OCI-LY1 (cell line): ENCODE results near the gene RELB.

ENCODE experiments used
- H2AFZ ChIP-seq: fragments of 200-600 bp; sonication (generic), shearing (Covaris generic); 2 replicates; pipeline ENCODE4 v1.6.0; 2014; ENCODE audit warnings: antibody characterized with exemption, mild to moderate bottlenecking, low read length
- H3F3A ChIP-seq: fragments of 200-600 bp; sonication (generic), shearing (Covaris generic); 2 replicates; pipeline ENCODE4 v1.6.0; 2014; ENCODE audit warnings: mild to moderate bottlenecking, antibody characterized with exemption, low read length, moderate library complexity; ENCODE audit not compliant: insufficient read depth
- H3K27ac ChIP-seq: fragments of 200-600 bp; sonication (generic); 2 replicates; pipeline ENCODE4 v1.5.1; 2014; ENCODE audit warnings: low read length, mixed run types, mild to moderate bottlenecking, low read depth; ENCODE audit not compliant: poor library complexity, severe bottlenecking
- H3K27me3 ChIP-seq: fragments of 200-600 bp; sonication (generic); 2 replicates; pipeline ENCODE4 v1.6.0; 2014; ENCODE audit warnings: antibody characterized with exemption, mild to moderate bottlenecking, low read length, moderate library complexity; ENCODE audit not compliant: insufficient read depth
- H3K36me3 ChIP-seq: fragments of 200-600 bp; sonication (generic); 2 replicates; pipeline ENCODE4 v1.6.1; 2014; ENCODE audit warnings: mild to moderate bottlenecking, antibody characterized with exemption, low read length, moderate library complexity, mixed read lengths; ENCODE audit not compliant: insufficient read depth
- H3K4me1 ChIP-seq: fragments of 200-600 bp; sonication (generic); 2 replicates; pipeline ENCODE4 v1.5.1; 2014; ENCODE audit warnings: mild to moderate bottlenecking, low read length, moderate library complexity; ENCODE audit not compliant: insufficient read depth, severe bottlenecking
- H3K4me2 ChIP-seq: fragments of 200-600 bp; sonication (generic), shearing (Covaris generic); 2 replicates; pipeline ENCODE4 v1.6.1; 2014; ENCODE audit warnings: low read length
- H3K4me3 ChIP-seq: fragments of 200-600 bp; sonication (generic); 2 replicates; pipeline ENCODE4 v1.5.1; 2014; ENCODE audit warnings: low read length, low read depth, mild to moderate bottlenecking, mixed read lengths; ENCODE audit not compliant: poor library complexity, severe bottlenecking
- H3K79me2 ChIP-seq: fragments of 200-600 bp; shearing (Covaris generic); 2 replicates; pipeline ENCODE4 v1.6.1; 2016; ENCODE audit warnings: mixed run types, low read length, mixed read lengths; ENCODE audit not compliant: insufficient read depth
- H3K9ac ChIP-seq: fragments of 200-600 bp; sonication (generic), shearing (Covaris generic); 2 replicates; pipeline ENCODE4 v1.6.1; 2014; ENCODE audit warnings: mild to moderate bottlenecking, low read length, mixed read lengths
- H3K9me2 ChIP-seq: fragments of 200-600 bp; sonication (generic), shearing (Covaris generic); 2 replicates; pipeline ENCODE4 v1.6.1; 2014; ENCODE audit warnings: low read depth, mild to moderate bottlenecking, low read length, mixed read lengths
- H3K9me3 ChIP-seq: fragments of 200-600 bp; shearing (Covaris generic); 2 replicates; pipeline ENCODE4 v1.6.1; 2014; ENCODE audit warnings: low read length, mixed read lengths
- H4K20me1 ChIP-seq: fragments of 200-600 bp; sonication (generic), shearing (Covaris generic); 2 replicates; pipeline ENCODE4 v1.6.0; 2016; ENCODE audit warnings: mild to moderate bottlenecking, low read length; ENCODE audit not compliant: insufficient read depth
- EZH2 ChIP-seq: fragments of 200-600 bp; sonication (generic), shearing (Covaris generic); IDR thresholded peaks from 2 replicates; pipeline ENCODE4 v1.8.0; 2017; ENCODE audit warnings: borderline replicate concordance, mixed run types, mild to moderate bottlenecking, antibody characterized with exemption, low read length, moderate library complexity, mixed read lengths
- TF ChIP-seq, protein P1 (sequence below): fragments of 200-600 bp; sonication (generic), shearing (Covaris generic); IDR thresholded peaks from 2 replicates; pipeline ENCODE4 v1.5.1; 2017; ENCODE audit warnings: mild to moderate bottlenecking, antibody characterized with exemption, low read length, moderate library complexity, mixed read lengths

Gene RELB

DNA sequence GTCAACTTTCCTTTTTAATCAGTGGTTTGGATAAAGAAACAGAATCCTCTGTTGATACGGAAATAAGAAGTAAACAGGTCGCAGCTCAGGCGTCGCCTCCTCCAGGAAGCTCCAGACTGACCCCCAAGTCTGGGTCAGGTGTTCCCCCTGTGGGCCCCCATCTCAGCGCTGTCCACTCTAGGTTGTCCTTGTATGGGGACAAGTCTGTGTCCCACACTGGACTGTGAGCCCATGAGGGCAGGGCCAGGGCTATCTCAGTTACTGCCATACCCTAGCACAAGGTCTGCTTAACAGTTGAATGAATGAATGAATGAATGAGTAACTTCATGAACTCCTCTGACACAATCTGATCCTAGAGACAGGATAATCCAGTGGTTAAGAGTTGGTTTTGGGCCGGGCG is 45.1 kb downstream of the RELB start:
- Histone ChIP-seq H3K9me2 (no peaks in the 10 kb centered on the region), H3K4me1 (peaks cover 79% of the 10 kb centered on the region), H2AFZ (no peak overlapping the region), H3K36me3 (peaks cover 55% of the 10 kb centered on the region), H3K27ac (peak overlapping the region; percentile 96), H3F3A (peaks cover 5% of the 10 kb centered on the region; the same call in 1 of the 2 replicates), H4K20me1 (no peaks in the 10 kb centered on the region), H3K27me3 (no peaks in the 10 kb centered on the region), H3K9me3 (no peaks in the 10 kb centered on the region), H3K4me2 (peak overlapping the region; percentile 76), H3K79me2 (peaks cover 25% of the 10 kb centered on the region), H3K9ac (peak overlapping the region; percentile 61), H3K4me3 (peak overlapping the region; percentile 53)
- TF ChIP-seq, protein P1, sequence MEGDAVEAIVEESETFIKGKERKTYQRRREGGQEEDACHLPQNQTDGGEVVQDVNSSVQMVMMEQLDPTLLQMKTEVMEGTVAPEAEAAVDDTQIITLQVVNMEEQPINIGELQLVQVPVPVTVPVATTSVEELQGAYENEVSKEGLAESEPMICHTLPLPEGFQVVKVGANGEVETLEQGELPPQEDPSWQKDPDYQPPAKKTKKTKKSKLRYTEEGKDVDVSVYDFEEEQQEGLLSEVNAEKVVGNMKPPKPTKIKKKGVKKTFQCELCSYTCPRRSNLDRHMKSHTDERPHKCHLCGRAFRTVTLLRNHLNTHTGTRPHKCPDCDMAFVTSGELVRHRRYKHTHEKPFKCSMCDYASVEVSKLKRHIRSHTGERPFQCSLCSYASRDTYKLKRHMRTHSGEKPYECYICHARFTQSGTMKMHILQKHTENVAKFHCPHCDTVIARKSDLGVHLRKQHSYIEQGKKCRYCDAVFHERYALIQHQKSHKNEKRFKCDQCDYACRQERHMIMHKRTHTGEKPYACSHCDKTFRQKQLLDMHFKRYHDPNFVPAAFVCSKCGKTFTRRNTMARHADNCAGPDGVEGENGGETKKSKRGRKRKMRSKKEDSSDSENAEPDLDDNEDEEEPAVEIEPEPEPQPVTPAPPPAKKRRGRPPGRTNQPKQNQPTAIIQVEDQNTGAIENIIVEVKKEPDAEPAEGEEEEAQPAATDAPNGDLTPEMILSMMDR, result no peak
- TF ChIP-seq EZH2, result no peak

DNA sequence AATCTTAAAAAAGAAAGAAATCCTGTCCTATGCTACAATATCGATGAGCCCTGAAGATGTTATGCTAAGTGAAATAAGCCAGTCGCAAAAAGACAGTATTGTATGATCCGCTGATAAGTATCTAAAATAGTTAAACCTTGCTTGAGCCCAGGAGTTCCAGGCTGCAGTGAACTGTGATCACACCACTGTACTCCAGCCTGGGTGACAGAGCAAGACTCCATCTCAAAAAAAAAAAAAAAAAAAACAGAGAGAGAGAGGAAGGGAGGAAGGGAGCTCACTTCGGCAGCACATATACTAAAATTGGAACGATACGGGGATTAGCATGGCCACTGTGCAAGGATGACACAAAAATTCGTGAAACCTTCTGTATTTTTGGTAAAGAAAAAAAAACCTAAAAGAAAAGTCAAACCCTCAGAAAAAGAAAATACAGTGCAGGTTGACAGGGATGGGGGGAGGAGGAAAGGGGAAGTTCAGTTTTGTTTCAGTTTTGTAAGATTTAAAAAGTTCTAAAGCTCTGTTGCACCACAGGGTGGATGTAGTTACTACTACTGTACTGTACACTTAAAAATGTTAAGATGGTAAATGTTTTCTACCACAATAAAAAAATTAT is 46.0 kb downstream of the RELB start:
- H3K4me1 ChIP-seq, result peaks cover 80% of the 10 kb centered on the region
- H4K20me1 ChIP-seq, result no peaks in the 10 kb centered on the region
- H3K9ac ChIP-seq, result peak overlapping the region; percentile 61
- peak overlapping the region; percentile 96 for H3K27ac ChIP-seq
- TF ChIP-seq, protein P1, result 0 out of 2 replicates have a peak, but pooled peaks have one; percentile 11
- TF ChIP-seq EZH2, result no peak
- H3K4me3 ChIP-seq, result peak overlapping the region; percentile 53
- H3K4me2 ChIP-seq, result peak overlapping the region; percentile 76
- H3K79me2 ChIP-seq, result peaks cover 20% of the 10 kb centered on the region
- no peak overlapping the region for H2AFZ ChIP-seq
- no peaks in the 10 kb centered on the region for H3K9me3 ChIP-seq
- no peaks in the 10 kb centered on the region for H3K9me2 ChIP-seq
- peaks cover 5% of the 10 kb centered on the region; the same call in 1 of the 2 replicates for H3F3A ChIP-seq
- H3K36me3 ChIP-seq, result peaks cover 48% of the 10 kb centered on the region
- H3K27me3 ChIP-seq, result no peaks in the 10 kb centered on the region

DNA sequence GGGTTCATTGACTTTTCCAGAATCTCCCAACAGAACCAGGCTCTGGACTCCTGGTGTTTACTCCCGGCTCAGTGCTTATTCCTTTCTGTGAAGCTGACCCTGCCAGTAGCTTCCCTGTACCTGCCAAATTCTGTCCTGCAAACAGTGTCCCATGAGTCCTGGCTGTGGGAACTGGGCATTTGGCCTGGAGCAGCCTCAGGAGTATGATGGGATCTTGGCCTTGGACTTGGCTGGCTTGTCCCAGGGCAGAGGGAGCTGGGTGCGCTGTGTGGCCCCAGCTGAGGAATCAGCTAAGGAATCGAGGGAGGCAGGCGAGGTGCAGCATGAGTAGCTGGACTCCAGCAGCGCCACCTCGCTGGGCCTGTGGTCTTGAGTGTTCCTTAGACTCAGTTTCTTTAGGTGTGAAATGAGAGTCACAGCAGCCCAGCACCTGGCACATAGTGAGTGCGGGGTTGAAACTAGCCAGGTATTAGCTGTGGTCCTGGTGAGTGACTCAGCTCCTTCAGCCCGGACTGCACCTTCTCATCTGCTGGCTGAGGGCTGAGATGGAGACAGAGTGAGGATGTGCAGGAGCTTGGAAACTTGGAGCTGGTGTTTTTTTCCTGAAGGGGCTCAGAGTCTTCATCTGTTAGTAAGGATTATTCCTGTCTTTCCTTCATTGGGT is 47.9 kb downstream of the RELB start:
- H3K36me3 ChIP-seq, result peaks cover 49% of the 10 kb centered on the region
- H3K9me3 ChIP-seq, result no peaks in the 10 kb centered on the region
- no peaks in the 10 kb centered on the region for H4K20me1 ChIP-seq
- no peak overlapping the region for H2AFZ ChIP-seq
- H3K9ac ChIP-seq, result peak overlapping the region; percentile 44; the same call in 1 of the 2 replicates
- no peak overlapping the region for H3K4me3 ChIP-seq
- H3F3A ChIP-seq, result peaks cover 5% of the 10 kb centered on the region; the same call in 1 of the 2 replicates
- TF ChIP-seq, protein P1, result peak; percentile 7; the same call in 1 of the 2 replicates
- TF ChIP-seq EZH2, result no peak
- H3K79me2 ChIP-seq, result peaks cover 20% of the 10 kb centered on the region
- peak overlapping the region; percentile 22; the same call in 1 of the 2 replicates for H3K4me2 ChIP-seq
- H3K4me1 ChIP-seq, result peaks cover 84% of the 10 kb centered on the region
- H3K27me3 ChIP-seq, result no peaks in the 10 kb centered on the region
- H3K9me2 ChIP-seq, result no peaks in the 10 kb centered on the region
- peak overlapping the region; percentile 96 for H3K27ac ChIP-seq
